ENCODE results near the gene HOXD9. TPM values are rescaled to one million over a fixed set of nuclear protein-coding genes. Genes with fewer than 3 reads are reported as not detected.

HOXD9 gene
- total RNA-seq, 1 donor from 2014 or later: not detected

GRCh38 chr2:176149481-176149938 is 27.0 kb downstream of the HOXD9 start:
- H3K27me3 Mint-ChIP-seq (ENCODE audit: low read depth): peaks cover 86% of the 10 kb centered on the region
- H3K4me3 Mint-ChIP-seq (ENCODE audit: low read depth): no peak overlapping the region
- no peaks in the 10 kb centered on the region for H3K4me1 Mint-ChIP-seq (ENCODE audit: low read depth)
- intact Hi-C loops (cut with micrococcal nuclease): no loop called here
- no peak for DNase-seq (ENCODE audit: low spot score)
- H3K27ac Mint-ChIP-seq: no peak overlapping the region
- H3K9me3 Mint-ChIP-seq: no peaks in the 10 kb centered on the region
- peaks cover 3% of the 10 kb centered on the region for H3K36me3 Mint-ChIP-seq (ENCODE audit: low read depth)

DNA sequence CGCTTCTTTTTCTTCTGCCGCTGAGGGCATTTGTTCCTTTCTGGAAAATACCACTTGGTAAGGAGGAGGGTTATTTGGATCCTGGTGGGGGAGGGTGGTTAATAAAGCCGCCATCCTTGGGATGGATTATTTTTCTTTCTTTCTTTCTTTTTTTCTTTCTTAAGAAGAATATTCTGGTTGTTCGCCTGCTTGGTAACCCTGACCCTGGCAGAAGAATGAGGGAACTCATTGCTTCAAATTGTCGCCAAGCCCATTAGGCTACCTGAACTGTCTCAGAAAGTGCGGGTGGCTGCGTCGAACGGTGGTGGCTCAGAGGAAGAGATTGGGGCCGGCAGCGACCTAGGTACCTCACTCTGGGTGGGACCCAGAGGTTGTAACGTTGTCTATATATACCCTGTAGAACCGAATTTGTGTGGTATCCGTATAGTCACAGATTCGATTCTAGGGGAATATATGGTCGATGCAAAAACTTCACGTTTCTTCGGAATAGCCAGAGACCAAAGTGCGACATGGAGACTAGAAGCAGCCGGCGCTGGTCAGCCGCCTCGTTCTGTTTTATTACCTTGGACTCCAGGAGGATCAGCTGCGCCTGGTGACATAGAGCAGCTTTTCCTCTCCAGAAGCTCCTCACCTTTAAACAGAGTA is 27.5 kb downstream of the HOXD9 start:
- H3K36me3 Mint-ChIP-seq (ENCODE audit: low read depth): peaks cover 3% of the 10 kb centered on the region
- intact Hi-C loops (cut with micrococcal nuclease): loop anchor here (2.0 kb wide), 1 partner anchor 13 kb away; no protein-coding TSS in a partner anchor
- no peaks in the 10 kb centered on the region for H3K4me1 Mint-ChIP-seq (ENCODE audit: low read depth)
- peaks cover 87% of the 10 kb centered on the region for H3K27me3 Mint-ChIP-seq (ENCODE audit: low read depth)
- H3K4me3 Mint-ChIP-seq (ENCODE audit: low read depth): no peak overlapping the region
- H3K9me3 Mint-ChIP-seq: no peaks in the 10 kb centered on the region
- no peak for DNase-seq (ENCODE audit: low spot score)
- no peak overlapping the region for H3K27ac Mint-ChIP-seq

DNA sequence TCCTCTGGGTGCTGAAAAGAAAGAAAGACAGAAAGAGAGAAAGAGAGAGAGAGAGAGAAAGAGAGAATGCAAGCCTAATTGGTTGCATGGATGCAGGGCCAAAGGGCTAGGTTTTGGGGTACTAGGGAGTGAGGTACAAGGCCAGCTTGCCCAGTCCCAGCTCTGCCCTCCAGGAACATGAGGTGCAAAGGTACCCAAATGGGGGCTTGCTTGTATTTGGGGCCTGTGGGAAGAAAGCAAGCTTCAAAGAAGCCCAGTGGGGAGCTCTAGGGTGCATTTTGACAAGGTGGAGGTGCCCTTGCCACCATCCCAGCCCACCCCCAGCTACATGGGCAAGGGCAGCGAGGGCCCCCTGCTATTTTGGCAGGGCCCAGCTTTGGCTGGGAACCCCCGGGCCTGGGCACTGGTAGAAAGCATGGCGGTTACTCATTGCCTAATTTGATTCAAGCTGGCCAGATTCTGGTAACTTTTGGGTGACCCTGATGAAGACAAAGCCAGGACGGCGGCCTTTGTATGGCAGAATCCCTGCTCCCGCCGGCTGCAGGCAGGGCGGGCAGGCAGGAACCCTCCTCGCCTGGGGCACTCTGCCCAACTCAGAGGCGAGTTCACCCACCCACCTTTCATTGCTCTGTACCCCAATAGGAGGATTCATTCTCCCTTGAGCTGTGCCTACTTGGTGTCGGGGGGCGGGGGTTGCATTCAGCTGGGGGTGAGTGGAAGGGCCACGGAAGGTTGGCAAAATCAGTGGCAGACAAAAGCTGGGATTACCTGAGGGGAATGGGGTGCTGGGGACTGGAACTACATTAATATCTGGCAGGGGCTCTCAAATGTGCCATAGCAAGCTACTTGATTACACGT is 28.3 kb downstream of the HOXD9 start:
- no peak overlapping the region for H3K27ac Mint-ChIP-seq
- H3K9me3 Mint-ChIP-seq: no peaks in the 10 kb centered on the region
- H3K27me3 Mint-ChIP-seq (ENCODE audit: low read depth): peaks cover 88% of the 10 kb centered on the region
- peaks cover 3% of the 10 kb centered on the region for H3K36me3 Mint-ChIP-seq (ENCODE audit: low read depth)
- DNase-seq (ENCODE audit: low spot score): no peak
- intact Hi-C loops (cut with micrococcal nuclease): loop anchor here (2.0 kb wide), 1 partner anchor 14 kb away; no protein-coding TSS in a partner anchor
- no peak overlapping the region for H3K4me3 Mint-ChIP-seq (ENCODE audit: low read depth)
- H3K4me1 Mint-ChIP-seq (ENCODE audit: low read depth): no peaks in the 10 kb centered on the region

DNA sequence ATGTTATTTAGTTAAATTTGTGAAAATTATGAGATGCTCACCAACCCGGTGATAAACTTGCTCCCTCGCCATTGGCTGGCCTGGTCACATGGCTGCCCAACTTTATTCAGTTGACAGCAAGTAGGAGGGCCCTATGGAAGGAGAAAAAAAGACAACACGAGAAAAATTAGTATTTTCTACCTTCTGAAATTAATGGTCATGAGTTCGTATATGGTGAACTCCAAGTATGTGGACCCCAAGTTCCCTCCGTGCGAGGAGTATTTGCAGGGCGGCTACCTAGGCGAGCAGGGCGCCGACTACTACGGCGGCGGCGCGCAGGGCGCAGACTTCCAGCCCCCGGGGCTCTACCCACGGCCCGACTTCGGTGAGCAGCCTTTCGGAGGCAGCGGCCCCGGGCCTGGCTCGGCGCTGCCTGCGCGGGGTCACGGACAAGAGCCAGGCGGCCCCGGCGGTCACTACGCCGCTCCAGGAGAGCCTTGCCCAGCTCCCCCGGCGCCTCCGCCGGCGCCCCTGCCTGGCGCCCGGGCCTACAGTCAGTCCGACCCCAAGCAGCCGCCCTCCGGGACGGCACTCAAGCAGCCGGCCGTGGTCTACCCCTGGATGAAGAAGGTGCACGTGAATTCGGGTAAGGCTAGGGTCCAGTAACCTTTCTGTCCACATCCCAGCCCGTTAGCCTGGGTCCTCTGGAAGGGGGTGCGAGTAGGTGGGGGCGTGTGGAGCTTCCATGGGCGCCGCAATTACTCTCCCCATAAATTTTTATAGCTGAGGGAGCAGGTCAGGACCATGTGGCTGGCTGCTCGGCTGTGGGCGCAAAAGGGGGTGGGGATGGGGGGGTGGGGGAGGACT is 29.1 kb downstream of the HOXD9 start, which contains the start of gene HOXD4:
Gene HOXD4 (plus strand): TSS at position 109 of the 846 bp plus-strand sequence. CDS start 84 bp downstream, at position 193.
- Mint-ChIP-seq H3K36me3 (ENCODE audit: low read depth) (peaks cover 3% of the 10 kb centered on the region), H3K27ac (no peak within 1 kb of the TSS), H3K9me3 (no peaks in the 10 kb centered on the region), H3K4me1 (ENCODE audit: low read depth) (no peaks in the 10 kb centered on the region), H3K4me3 (ENCODE audit: low read depth) (no peak within 1 kb of the TSS), H3K27me3 (ENCODE audit: low read depth) (peaks cover 88% of the 10 kb centered on the region)
- no peak for DNase-seq (ENCODE audit: low spot score)
- intact Hi-C loops (cut with micrococcal nuclease): loop anchor here (2.0 kb wide), 1 partner anchor 15 kb away; no protein-coding TSS in a partner anchor

DNA sequence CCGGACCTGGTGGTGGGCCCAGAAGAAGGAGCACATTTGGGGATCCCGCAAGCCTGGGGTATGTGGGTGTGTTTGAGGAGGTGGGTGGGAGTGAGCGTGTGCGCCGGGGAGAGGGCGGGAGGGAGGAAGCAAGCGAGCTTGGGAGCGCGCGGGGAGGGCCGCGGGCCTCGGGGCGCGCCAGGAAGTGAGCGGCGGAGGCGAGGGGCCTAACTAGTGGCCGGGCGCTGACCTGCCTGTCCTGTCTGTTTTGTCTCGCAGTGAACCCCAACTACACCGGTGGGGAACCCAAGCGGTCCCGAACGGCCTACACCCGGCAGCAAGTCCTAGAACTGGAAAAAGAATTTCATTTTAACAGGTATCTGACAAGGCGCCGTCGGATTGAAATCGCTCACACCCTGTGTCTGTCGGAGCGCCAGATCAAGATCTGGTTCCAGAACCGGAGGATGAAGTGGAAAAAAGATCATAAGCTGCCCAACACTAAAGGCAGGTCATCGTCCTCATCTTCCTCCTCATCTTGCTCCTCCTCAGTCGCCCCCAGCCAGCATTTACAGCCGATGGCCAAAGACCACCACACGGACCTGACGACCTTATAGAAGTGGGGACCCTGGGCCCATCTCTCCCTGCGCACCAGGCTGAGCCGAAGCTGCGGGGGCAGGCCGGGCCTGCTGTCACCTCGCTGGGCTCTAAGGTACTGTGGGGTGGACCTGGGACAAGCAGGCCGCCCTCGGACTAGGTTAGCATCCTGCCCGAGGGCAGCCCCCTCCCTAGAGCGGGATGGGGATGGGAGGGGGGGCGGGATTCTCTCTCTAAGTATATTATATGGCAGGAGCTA is 30.0 kb downstream of the HOXD9 start:
- H3K4me3 Mint-ChIP-seq (ENCODE audit: low read depth): no peak overlapping the region

GRCh38 chr2:176154576-176155252 is 32.2 kb downstream of the HOXD9 start:
- Mint-ChIP-seq H3K27me3 (ENCODE audit: low read depth) (peaks cover 84% of the 10 kb centered on the region), H3K4me1 (ENCODE audit: low read depth) (no peaks in the 10 kb centered on the region), H3K36me3 (ENCODE audit: low read depth) (peaks cover 3% of the 10 kb centered on the region), H3K4me3 (ENCODE audit: low read depth) (no peak overlapping the region), H3K27ac (no peak overlapping the region), H3K9me3 (no peaks in the 10 kb centered on the region)
- intact Hi-C loops (cut with micrococcal nuclease): no loop called here
- DNase-seq (ENCODE audit: low spot score): no peak

More for the DNA sequence above, 30.0 kb downstream of the HOXD9 start:
- no peak overlapping the region for H3K27ac Mint-ChIP-seq
- no peaks in the 10 kb centered on the region for H3K4me1 Mint-ChIP-seq (ENCODE audit: low read depth)
- DNase-seq (ENCODE audit: low spot score): no peak
- H3K36me3 Mint-ChIP-seq (ENCODE audit: low read depth): peaks cover 3% of the 10 kb centered on the region
- intact Hi-C loops (cut with micrococcal nuclease): no loop called here
- H3K27me3 Mint-ChIP-seq (ENCODE audit: low read depth): peaks cover 84% of the 10 kb centered on the region
- H3K9me3 Mint-ChIP-seq: no peaks in the 10 kb centered on the region

GRCh38 chr2:176155356-176156044 is 33.0 kb downstream of the HOXD9 start:
- H3K27ac Mint-ChIP-seq: no peak overlapping the region
- no peak for DNase-seq (ENCODE audit: low spot score)
- peaks cover under 1% of the 10 kb centered on the region for H3K36me3 Mint-ChIP-seq (ENCODE audit: low read depth)
- H3K27me3 Mint-ChIP-seq (ENCODE audit: low read depth): peaks cover 83% of the 10 kb centered on the region
- no peaks in the 10 kb centered on the region for H3K4me1 Mint-ChIP-seq (ENCODE audit: low read depth)
- no peaks in the 10 kb centered on the region for H3K9me3 Mint-ChIP-seq
- no peak overlapping the region for H3K4me3 Mint-ChIP-seq (ENCODE audit: low read depth)
- intact Hi-C loops (cut with micrococcal nuclease): no loop called here

DNA sequence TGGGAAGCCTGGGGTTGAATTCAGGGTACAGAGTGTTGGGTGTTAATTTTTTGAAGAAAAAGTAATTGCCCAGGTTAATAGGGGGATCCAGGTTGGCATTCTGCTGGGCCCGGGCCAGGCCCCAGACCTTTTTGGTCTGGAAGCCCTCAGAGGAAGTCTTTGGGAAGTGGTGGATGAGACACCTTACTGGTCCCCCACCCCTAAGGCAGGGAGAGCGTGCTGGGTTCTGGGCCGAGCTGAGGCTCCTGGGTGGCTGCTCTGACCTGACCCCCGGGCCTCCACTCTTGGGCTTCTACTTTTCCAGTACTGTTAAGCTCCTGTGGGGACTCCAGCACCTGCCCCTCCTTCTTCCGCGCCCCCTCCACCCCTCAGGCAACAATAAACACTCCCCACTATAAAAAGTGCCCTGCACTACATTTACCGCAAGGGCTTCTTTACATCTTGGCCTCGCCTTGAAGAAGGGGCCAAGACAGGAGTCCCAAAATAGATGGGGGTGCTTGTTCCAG is 33.8 kb downstream of the HOXD9 start:
- no peak for DNase-seq (ENCODE audit: low spot score)
- H3K36me3 Mint-ChIP-seq (ENCODE audit: low read depth): no peaks in the 10 kb centered on the region
- H3K27me3 Mint-ChIP-seq (ENCODE audit: low read depth): peaks cover 82% of the 10 kb centered on the region
- intact Hi-C loops (cut with micrococcal nuclease): no loop called here
- H3K27ac Mint-ChIP-seq: no peak overlapping the region
- H3K4me3 Mint-ChIP-seq (ENCODE audit: low read depth): no peak overlapping the region
- H3K4me1 Mint-ChIP-seq (ENCODE audit: low read depth): no peaks in the 10 kb centered on the region
- peaks cover 3% of the 10 kb centered on the region for H3K9me3 Mint-ChIP-seq

DNA sequence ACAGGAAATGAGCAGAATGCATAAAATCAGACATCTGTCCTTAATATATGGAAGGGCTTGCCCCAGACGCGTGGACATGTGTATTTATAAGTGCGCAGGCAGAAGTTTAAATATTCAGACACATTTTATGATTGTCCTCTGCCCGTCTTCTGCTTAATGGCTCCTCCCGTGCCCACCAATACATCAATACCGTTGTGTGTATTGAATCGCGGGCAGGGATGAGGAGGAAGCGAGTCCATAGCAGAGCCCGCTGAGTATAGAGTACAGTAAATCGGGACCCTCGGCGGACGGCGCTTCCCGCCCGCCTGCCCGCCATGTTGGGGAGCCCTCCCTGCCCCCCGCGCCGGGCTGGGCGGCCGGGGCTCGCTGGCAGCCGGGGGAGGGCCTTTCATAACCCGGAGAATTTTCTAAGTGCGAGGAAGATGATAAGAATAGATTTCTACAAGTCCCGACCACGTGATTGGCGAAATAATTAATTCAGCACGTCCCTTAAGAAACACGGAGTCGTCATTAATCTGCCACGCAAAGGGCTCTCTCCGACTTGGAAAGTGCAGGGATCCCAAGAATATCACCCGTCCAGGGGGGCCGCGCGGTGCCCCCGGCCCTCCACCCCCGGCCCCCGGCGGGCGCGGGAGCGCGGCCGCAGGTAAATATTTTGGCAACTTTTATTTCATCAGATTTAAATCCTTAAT is 34.4 kb downstream of the HOXD9 start, which contains the start of gene HOXD3:
Gene HOXD3 (plus strand): TSS at position 501 of the 692 bp plus-strand sequence. CDS start 11,808 bp downstream, outside the sequence.
- Mint-ChIP-seq H3K27ac (no peak within 1 kb of the TSS), H3K36me3 (ENCODE audit: low read depth) (no peaks in the 10 kb centered on the region), H3K9me3 (peaks cover 3% of the 10 kb centered on the region), H3K4me3 (ENCODE audit: low read depth) (no peak within 1 kb of the TSS), H3K4me1 (ENCODE audit: low read depth) (no peaks in the 10 kb centered on the region), H3K27me3 (ENCODE audit: low read depth) (peaks cover 82% of the 10 kb centered on the region)
- DNase-seq (ENCODE audit: low spot score): no peak
- intact Hi-C loops (cut with micrococcal nuclease): no loop called here

DNA sequence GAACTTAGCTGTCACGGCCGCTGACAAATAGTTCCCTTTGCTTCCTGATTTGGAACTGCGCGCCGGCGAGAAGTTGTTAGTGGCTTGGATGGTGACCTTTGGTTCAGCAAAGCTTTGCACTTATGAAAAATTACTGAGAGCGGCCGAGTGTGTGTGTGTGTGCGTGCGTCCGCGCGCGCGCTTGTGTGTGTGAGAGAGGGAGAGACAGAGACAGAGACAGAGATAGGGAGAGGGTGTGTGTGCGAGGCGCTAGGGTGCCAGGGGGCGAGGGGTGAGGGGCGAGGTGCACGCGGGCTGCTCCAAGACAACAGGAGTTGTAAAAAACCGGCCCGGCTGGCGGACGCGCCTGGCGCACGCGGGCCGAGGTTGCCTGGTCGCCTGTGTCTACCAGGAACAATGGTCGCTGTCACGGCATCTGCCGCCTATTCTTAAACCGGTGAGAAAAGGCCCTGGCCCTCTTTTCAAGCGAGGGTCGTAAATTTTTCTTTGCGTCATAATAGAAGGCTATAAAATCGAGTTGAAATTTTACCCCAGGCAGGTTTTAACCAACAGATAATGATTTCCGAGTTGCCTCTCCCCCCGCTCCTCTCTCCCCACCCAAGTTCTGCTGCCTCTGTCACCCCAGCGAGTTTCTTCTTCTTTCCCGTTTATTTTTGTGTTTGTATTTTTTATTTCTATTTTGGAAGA is 35.1 kb downstream of the HOXD9 start:
- no peaks in the 10 kb centered on the region for H3K36me3 Mint-ChIP-seq (ENCODE audit: low read depth)
- H3K4me3 Mint-ChIP-seq (ENCODE audit: low read depth): no peak overlapping the region
- intact Hi-C loops (cut with micrococcal nuclease): no loop called here
- no peaks in the 10 kb centered on the region for H3K4me1 Mint-ChIP-seq (ENCODE audit: low read depth)
- H3K9me3 Mint-ChIP-seq: peaks cover 3% of the 10 kb centered on the region
- H3K27ac Mint-ChIP-seq: no peak overlapping the region
- DNase-seq (ENCODE audit: low spot score): no peak
- H3K27me3 Mint-ChIP-seq (ENCODE audit: low read depth): peaks cover 86% of the 10 kb centered on the region

All from activated T-helper 2 cell treated with anti-CD3 and anti-CD28 coated beads, Interferon-gamma antibody, Interleukin-2, Interleukin-4, amounts not matched to agents 10 μg/mL and 5 μg/mL and 100 μg/mL, durations not matched to agents 14 hours and 24 hours and 36 hours (primary cell).